HL-60 (cell line): Measurements from ENCODE around the gene POLE.

Experiments
- GABPA ChIP-seq: IDR thresholded peaks from 2 replicates; pipeline ENCODE4 v1.6.1; 2012; ENCODE audit warnings: low read depth
- POLR2AphosphoS5 ChIP-seq: IDR thresholded peaks from 2 replicates; pipeline ENCODE4 v1.6.1; 2012; ENCODE audit warnings: low read depth
- REST ChIP-seq: IDR thresholded peaks from 2 replicates; pipeline ENCODE4 v1.6.1; 2012; ENCODE audit warnings: low read depth; ENCODE audit not compliant: insufficient replicate concordance
- TF ChIP-seq, protein P1 (sequence below): IDR thresholded peaks from one replicate; pipeline ENCODE4 v1.5.1; 2011; ENCODE audit warnings: low read length, control low read depth, inconsistent platforms; ENCODE audit not compliant: insufficient read depth

DNA sequence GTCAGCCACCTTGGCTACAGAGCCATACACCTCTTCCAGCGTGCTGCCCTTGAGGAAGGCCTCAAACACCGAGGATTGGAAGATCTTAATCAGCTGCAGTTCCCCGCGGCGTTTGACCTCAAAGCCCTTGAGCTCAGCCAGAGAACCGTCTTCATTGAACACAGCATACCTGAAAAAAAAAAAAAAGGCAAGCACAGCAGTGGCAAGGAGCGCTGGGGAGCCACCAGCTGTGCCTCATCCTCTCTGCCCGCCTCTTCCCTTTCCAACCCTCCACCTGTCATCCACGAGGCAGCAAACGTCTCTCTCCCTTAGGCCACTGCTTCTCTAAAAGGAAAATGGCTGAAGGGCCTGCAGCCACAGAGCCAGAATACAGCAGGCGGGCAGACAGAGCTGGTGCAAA, 26.1 kb downstream of the POLE start:
- TF ChIP-seq, protein P1, sequence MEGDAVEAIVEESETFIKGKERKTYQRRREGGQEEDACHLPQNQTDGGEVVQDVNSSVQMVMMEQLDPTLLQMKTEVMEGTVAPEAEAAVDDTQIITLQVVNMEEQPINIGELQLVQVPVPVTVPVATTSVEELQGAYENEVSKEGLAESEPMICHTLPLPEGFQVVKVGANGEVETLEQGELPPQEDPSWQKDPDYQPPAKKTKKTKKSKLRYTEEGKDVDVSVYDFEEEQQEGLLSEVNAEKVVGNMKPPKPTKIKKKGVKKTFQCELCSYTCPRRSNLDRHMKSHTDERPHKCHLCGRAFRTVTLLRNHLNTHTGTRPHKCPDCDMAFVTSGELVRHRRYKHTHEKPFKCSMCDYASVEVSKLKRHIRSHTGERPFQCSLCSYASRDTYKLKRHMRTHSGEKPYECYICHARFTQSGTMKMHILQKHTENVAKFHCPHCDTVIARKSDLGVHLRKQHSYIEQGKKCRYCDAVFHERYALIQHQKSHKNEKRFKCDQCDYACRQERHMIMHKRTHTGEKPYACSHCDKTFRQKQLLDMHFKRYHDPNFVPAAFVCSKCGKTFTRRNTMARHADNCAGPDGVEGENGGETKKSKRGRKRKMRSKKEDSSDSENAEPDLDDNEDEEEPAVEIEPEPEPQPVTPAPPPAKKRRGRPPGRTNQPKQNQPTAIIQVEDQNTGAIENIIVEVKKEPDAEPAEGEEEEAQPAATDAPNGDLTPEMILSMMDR = no peak
- TF ChIP-seq GABPA = no peak
- TF ChIP-seq POLR2AphosphoS5 = no peak
- TF ChIP-seq REST = no peak
